Endothelial cell of umbilical vein (primary cell): Measurements from ENCODE around the gene TBC1D16.

ENCODE experiments used
- EZH2 ChIP-seq: IDR thresholded peaks from 2 replicates; pipeline ENCODE4 v1.6.1; 2012; ENCODE audit warnings: borderline replicate concordance, low read depth, mild to moderate bottlenecking, moderate library complexity, low read length, inconsistent platforms; ENCODE audit not compliant: severe bottlenecking
- JUN ChIP-seq: IDR thresholded peaks from 2 replicates; pipeline ENCODE4 v1.6.1; 2011; ENCODE audit warnings: borderline replicate concordance, low read depth; ENCODE audit not compliant: insufficient read length, insufficient read depth
- TF ChIP-seq, protein P1 (sequence below): IDR thresholded peaks from 2 replicates; pipeline ENCODE4 v1.6.1; 2011; ENCODE audit not compliant: insufficient read depth, insufficient read length
- TF ChIP-seq, protein P2 (sequence below), 2 donors: IDR thresholded peaks; 1 replicate in 1 of 2; 2 replicates in 1 of 2; pipeline ENCODE4 v1.5.1; 2011; ENCODE audit warnings: low read length in 2 of 2, mild to moderate bottlenecking in 2 of 2, moderate library complexity in 2 of 2, control low read depth in 1 of 2, inconsistent platforms in 1 of 2, low read depth in 1 of 2; ENCODE audit not compliant: insufficient read depth in 1 of 2; ENCODE audit errors: extremely low read depth in 1 of 2

DNA sequence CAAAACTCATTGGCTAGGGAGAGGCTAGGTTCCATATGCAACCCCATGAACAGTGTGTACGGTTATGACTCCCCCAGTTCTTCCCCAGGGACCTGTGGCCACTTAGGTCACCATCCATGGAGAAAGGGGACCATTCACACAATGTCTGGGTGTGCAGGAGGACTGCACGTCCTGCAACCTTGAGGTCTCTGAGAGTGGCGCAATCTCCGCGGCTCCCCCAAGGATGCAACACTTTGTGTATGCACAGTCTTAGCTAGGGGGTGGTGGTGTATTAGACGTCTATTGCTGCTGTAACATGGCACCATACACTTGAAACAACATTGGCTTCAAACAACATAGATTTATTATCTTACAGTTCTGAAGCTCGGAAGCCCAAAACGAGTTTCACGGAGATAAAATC is 130.8 kb downstream of the TBC1D16 start:
- TF ChIP-seq, protein P1, sequence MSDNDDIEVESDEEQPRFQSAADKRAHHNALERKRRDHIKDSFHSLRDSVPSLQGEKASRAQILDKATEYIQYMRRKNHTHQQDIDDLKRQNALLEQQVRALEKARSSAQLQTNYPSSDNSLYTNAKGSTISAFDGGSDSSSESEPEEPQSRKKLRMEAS: no peak
- TF ChIP-seq, protein P2, sequence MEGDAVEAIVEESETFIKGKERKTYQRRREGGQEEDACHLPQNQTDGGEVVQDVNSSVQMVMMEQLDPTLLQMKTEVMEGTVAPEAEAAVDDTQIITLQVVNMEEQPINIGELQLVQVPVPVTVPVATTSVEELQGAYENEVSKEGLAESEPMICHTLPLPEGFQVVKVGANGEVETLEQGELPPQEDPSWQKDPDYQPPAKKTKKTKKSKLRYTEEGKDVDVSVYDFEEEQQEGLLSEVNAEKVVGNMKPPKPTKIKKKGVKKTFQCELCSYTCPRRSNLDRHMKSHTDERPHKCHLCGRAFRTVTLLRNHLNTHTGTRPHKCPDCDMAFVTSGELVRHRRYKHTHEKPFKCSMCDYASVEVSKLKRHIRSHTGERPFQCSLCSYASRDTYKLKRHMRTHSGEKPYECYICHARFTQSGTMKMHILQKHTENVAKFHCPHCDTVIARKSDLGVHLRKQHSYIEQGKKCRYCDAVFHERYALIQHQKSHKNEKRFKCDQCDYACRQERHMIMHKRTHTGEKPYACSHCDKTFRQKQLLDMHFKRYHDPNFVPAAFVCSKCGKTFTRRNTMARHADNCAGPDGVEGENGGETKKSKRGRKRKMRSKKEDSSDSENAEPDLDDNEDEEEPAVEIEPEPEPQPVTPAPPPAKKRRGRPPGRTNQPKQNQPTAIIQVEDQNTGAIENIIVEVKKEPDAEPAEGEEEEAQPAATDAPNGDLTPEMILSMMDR (IDR thresholded peaks at IDR 0.05; ENCODE audit: extremely low read depth in 1 of 2, insufficient read depth in 1 of 2, low read depth in 1 of 2, low read length in 2 of 2): no peak
- TF ChIP-seq EZH2 (no peak), JUN (no peak)
